H1 (cell line): ENCODE measurements around the gene TOR4A. TPM values are rescaled to one million over a fixed set of nuclear protein-coding genes. Genes with fewer than 3 reads are reported as not detected.

ENCODE experiments used
- NRF1 ChIP-seq: IDR thresholded peaks from 2 replicates; pipeline ENCODE4 v1.6.1; 2011; ENCODE audit warnings: mild to moderate bottlenecking, low read depth, low read length, improper control_type of control experiment
- TBP ChIP-seq: IDR thresholded peaks from 2 replicates; pipeline ENCODE4 v1.6.1; 2011; ENCODE audit warnings: low read depth, low read length, improper control_type of control experiment
- polyA plus RNA-seq, 7 experiments: library from polyadenylated mRNA; depleted of rRNA in 3 of 7; stranded (reverse) in 5 of 7; unstranded in 2 of 7; fragments of >200 nt in 5 of 7; fragments of 200-250 nt in 2 of 7; gene quantifications; 1 replicate in 5 of 7; 2 replicates in 1 of 7; 4 replicates in 1 of 7; pipeline versions ENCODE4 v1.2.1 to v1.2.3, GENCODE V29; 2011 to 2013; ENCODE audit warnings: missing spikeins in 2 of 7, mixed read lengths in 2 of 7
- total RNA-seq: library from RNA; stranded (reverse); fragmentation: NEBNext Ultra II Directional; extraction: Animal tissue kit (Norgen Biotek cat#: 25700); gene quantifications from 2 replicates; pipeline ENCODE4 v1.2.1, GENCODE V29; 2021

Gene TOR4A
- total and polyA plus RNA-seq, 2 of the 8 experiments (the other 6 are each of a cell fraction or from before 2014, with no cell fraction given): 8.4 to 9.3 TPM

DNA sequence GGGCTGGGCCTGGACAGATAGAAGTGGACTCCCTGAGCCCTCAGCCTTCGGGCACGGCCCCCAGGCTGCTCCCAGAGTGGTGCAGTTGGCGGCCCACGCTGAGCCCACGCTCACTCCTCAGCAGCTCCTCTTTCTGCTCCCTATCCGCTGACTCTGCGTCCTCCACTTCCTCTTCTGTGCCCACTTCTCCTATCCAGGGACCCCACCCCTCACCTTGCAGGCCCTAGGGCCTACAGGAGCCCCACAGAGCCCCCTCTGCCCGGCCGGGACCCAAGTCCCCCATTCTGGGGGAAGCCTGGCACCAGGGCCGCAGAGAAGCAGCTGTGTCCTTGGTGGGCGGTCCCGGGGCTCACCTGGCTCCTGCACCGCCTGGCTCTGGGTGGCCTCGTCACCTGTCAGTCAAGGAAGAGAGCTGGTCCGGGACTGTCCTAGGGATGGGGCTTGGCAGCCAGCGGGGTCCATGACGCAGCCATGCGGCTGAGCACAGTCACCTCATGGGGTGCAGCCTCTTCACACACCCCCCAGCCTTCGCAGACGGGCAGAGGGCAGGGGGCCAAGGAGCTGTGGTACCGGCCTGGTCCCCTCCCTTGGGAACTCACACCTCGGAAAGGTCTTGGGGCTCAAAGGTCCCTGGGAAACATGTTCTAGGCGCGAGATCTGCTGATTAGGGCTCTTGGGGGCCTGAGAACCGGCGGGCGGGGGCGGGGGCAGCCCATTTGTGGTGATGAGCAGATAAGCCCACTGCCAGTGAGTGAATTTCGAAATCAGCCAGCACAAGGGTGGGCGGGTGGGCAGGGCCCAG lies 29.9 kb downstream of the TOR4A start (continued):
- TF ChIP-seq NRF1: no peak
- no peak for TF ChIP-seq TBP
- TF ChIP-seq, all 59 proteins: peak for 4
